Caco-2 (cell line): Measurements from ENCODE around the gene TMEM132A. TPM values are rescaled to one million over a fixed set of nuclear protein-coding genes. Genes with fewer than 3 reads are reported as not detected.

Source experiments
- BruUV-seq: library from RNA; stranded (reverse); fragments of 400-500 nt; replicated peaks from 2 replicates; lab custom pipeline; 2021; lab: Mats Ljungman, UMichigan
- CTCF ChIA-PET: fragments of 300-600 bp; sonication (Branson Sonifier 250); formaldehyde crosslinking; loops from one replicate; lab custom pipeline; 2022; ENCODE audit warnings: antibody characterized with exemption; lab: Charles Lee
- POLR2A ChIA-PET: fragments of 300-600 bp; sonication (Branson Sonifier 250); formaldehyde crosslinking; loops from one replicate; lab custom pipeline; 2022; ENCODE audit warnings: antibody characterized with exemption; lab: Charles Lee
- DNase-seq, 2 experiments: peaks; one replicate each; pipeline versions ENCODE4 v3.0.0 to v3.0.0-alpha.2; 2020 to 2022
- H3K27me3 ChIP-seq: replicated peaks from 2 replicates; pipeline ENCODE4 v1.6.0; 2011; ENCODE audit warnings: low read length; ENCODE audit not compliant: control insufficient read depth, insufficient read depth
- H3K36me3 ChIP-seq: 2 replicates; pipeline ENCODE4 v1.5.1; 2011; ENCODE audit warnings: low read length; ENCODE audit not compliant: control insufficient read depth, insufficient read depth
- H3K4me1 ChIP-seq: fragments of 250-450 bp; sonication (Bioruptor Pico); 2 replicates; pipeline ENCODE4 v1.5.1; 2020; ENCODE audit warnings: mild to moderate bottlenecking
- H3K4me3 ChIP-seq: 2 replicates; pipeline ENCODE4 v1.5.1; 2011; ENCODE audit warnings: low read depth, mild to moderate bottlenecking, control low read depth, low read length
- H3K9me3 ChIP-seq: fragments of 250-450 bp; sonication (Bioruptor Pico); 2 replicates; pipeline ENCODE4 v1.5.1; 2020; ENCODE audit warnings: mild to moderate bottlenecking, moderate library complexity
- H3K27ac Mint-ChIP-seq: one replicate; pipeline ENCODE4 v1.8.0; 2022; ENCODE audit warnings: mixed read lengths; ENCODE audit not compliant: unreplicated experiment
- H3K27me3 Mint-ChIP-seq: one replicate; pipeline ENCODE4 v1.8.0; 2022; ENCODE audit warnings: mixed read lengths; ENCODE audit not compliant: insufficient read depth, unreplicated experiment
- H3K36me3 Mint-ChIP-seq: one replicate; pipeline ENCODE4 v1.8.0; 2022; ENCODE audit warnings: mild to moderate bottlenecking, mixed read lengths; ENCODE audit not compliant: insufficient read depth, unreplicated experiment
- H3K4me1 Mint-ChIP-seq: one replicate; pipeline ENCODE4 v1.8.0; 2022; ENCODE audit warnings: low read depth, mixed read lengths; ENCODE audit not compliant: unreplicated experiment
- H3K4me3 Mint-ChIP-seq: one replicate; pipeline ENCODE4 v1.8.0; 2022; ENCODE audit warnings: mild to moderate bottlenecking, moderate library complexity, mixed read lengths; ENCODE audit not compliant: unreplicated experiment
- H3K9me3 Mint-ChIP-seq: one replicate; pipeline ENCODE4 v1.8.0; 2022; ENCODE audit warnings: mixed read lengths; ENCODE audit not compliant: unreplicated experiment
- intact Hi-C: fragments of 100-400 bp; cut with micrococcal nuclease; formaldehyde crosslinking; loops from one replicate; pipeline ENCODE4 v1.10.0; 2022; ENCODE audit not compliant: unreplicated experiment
- total RNA-seq: library from RNA; stranded (reverse); gene quantifications from 2 replicates; pipeline ENCODE4 v1.2.3, GENCODE V29; 2022
- TF ChIP-seq, protein P1 (sequence below), 2 experiments: fragments of 200-600 bp in 1 of 2; IDR thresholded peaks; 1 replicate in 1 of 2; 2 replicates in 1 of 2; pipeline versions ENCODE4 v1.5.1 to v1.8.0; 2011 to 2022; ENCODE audit warnings: antibody characterized with exemption in 1 of 2, control low read depth in 1 of 2, inconsistent platforms in 1 of 2, low read depth in 1 of 2, low read length in 1 of 2, mild to moderate bottlenecking in 1 of 2, moderate library complexity in 1 of 2; ENCODE audit not compliant: insufficient read depth in 1 of 2, severe bottlenecking in 1 of 2, unreplicated experiment in 1 of 2

Gene TMEM132A
- total RNA-seq, 1 experiment from 2014 or later: 97.3 TPM

DNA sequence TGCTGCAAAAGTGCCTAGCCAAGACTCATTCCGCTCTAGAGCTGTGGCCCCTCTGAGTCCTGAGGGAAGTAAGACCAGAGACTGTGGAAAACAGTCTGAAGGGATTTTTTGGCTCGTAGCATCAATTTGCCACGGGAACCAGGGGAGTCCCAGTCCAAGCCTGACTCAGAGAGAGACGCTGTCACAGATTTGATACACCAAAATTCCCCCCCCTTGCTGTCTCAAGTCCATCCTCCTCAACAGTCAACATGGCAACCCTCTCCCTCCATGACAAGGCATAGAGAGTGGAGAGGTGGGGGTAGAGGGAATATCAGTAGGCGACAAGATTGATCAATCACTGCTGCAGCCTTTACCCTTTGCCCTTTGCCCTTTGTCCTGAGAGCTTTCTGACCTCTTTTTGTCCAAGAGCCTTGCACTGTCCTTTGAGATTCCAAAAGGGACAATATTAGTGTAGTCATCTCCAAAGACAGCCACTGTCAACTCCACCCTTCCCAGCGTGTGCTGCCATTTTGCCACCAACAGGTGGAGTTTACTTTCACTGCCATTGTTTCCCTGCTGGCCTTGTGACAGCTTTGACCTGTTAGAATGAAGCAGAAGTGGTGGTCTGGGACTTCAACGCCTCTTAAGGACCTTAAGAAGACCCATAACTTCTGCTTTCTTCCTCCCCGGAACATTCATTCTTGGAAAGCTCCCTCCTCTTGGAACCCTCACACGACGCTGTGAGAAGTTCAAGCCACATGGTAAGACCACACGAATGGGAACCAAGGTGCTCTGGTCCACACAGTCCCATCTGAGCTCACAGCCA is 20.4 kb downstream of the TMEM132A start:
- H3K27me3 Mint-ChIP-seq: no peaks in the 10 kb centered on the region
- no peak overlapping the region for H3K4me3 Mint-ChIP-seq
- BruUV-seq: no TSS peak
- TF ChIP-seq, protein P1, sequence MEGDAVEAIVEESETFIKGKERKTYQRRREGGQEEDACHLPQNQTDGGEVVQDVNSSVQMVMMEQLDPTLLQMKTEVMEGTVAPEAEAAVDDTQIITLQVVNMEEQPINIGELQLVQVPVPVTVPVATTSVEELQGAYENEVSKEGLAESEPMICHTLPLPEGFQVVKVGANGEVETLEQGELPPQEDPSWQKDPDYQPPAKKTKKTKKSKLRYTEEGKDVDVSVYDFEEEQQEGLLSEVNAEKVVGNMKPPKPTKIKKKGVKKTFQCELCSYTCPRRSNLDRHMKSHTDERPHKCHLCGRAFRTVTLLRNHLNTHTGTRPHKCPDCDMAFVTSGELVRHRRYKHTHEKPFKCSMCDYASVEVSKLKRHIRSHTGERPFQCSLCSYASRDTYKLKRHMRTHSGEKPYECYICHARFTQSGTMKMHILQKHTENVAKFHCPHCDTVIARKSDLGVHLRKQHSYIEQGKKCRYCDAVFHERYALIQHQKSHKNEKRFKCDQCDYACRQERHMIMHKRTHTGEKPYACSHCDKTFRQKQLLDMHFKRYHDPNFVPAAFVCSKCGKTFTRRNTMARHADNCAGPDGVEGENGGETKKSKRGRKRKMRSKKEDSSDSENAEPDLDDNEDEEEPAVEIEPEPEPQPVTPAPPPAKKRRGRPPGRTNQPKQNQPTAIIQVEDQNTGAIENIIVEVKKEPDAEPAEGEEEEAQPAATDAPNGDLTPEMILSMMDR (IDR thresholded peaks at IDR 0.05; ENCODE audit: insufficient read depth in 1 of 2, low read depth in 1 of 2, low read length in 1 of 2, severe bottlenecking in 1 of 2, unreplicated experiment in 1 of 2): no peak
- H3K4me3 ChIP-seq: no peak overlapping the region
- peaks cover 7% of the 10 kb centered on the region for H3K4me1 Mint-ChIP-seq
- H3K9me3 Mint-ChIP-seq: no peaks in the 10 kb centered on the region
- DNase-seq: no peak
- H3K36me3 Mint-ChIP-seq: peaks cover 8% of the 10 kb centered on the region
- H3K27ac Mint-ChIP-seq: no peak overlapping the region
- no peaks in the 10 kb centered on the region; the same call in none of the 2 replicates for H3K4me1 ChIP-seq
- intact Hi-C loops: no loop called here
- ChIA-PET CTCF (no interaction called here), POLR2A (no interaction called here)
- H3K9me3 ChIP-seq: no peaks in the 10 kb centered on the region
- H3K27me3 ChIP-seq: no peaks in the 10 kb centered on the region
- H3K36me3 ChIP-seq: no peaks in the 10 kb centered on the region

DNA sequence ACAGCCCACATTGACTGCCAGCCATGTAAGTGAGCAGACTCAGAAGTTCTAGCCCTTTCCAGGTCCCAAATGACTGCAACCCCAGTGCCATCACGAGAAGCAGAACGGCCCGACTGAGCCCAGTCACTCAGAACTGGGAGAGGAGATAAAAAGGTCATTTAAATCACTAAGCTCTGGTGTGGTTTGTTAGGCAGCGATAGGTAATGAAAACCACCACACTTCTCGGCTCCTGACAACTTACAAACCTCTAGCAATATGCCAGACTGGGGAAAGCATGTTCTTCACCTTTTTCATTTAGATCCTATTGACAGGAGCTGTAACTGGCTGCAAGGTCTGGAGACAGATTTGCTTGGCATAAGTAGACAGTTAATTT is 21.0 kb downstream of the TMEM132A start:
- BruUV-seq: no TSS peak
- POLR2A ChIA-PET: interaction anchor here (1.1 kb wide), 1 partner anchor 14 kb away, joined by 3 read pairs; no protein-coding TSS in a partner anchor
- Histone ChIP-seq H3K27me3 (no peaks in the 10 kb centered on the region), H3K36me3 (no peaks in the 10 kb centered on the region), H3K9me3 (no peaks in the 10 kb centered on the region), H3K4me3 (no peak overlapping the region), H3K4me1 (no peaks in the 10 kb centered on the region; the same call in 1 of the 2 replicates)
- intact Hi-C loops: no loop called here
- TF ChIP-seq, protein P1 (IDR thresholded peaks at IDR 0.05; ENCODE audit: insufficient read depth in 1 of 2, low read depth in 1 of 2, low read length in 1 of 2, severe bottlenecking in 1 of 2, unreplicated experiment in 1 of 2): no peak
- no peak for DNase-seq
- H3K4me3 Mint-ChIP-seq: no peak overlapping the region
- no peak overlapping the region for H3K27ac Mint-ChIP-seq
- no peaks in the 10 kb centered on the region for H3K9me3 Mint-ChIP-seq
- peaks cover under 1% of the 10 kb centered on the region for H3K4me1 Mint-ChIP-seq
- peaks cover 2% of the 10 kb centered on the region for H3K36me3 Mint-ChIP-seq
- H3K27me3 Mint-ChIP-seq: no peaks in the 10 kb centered on the region
- CTCF ChIA-PET: no interaction called here

DNA sequence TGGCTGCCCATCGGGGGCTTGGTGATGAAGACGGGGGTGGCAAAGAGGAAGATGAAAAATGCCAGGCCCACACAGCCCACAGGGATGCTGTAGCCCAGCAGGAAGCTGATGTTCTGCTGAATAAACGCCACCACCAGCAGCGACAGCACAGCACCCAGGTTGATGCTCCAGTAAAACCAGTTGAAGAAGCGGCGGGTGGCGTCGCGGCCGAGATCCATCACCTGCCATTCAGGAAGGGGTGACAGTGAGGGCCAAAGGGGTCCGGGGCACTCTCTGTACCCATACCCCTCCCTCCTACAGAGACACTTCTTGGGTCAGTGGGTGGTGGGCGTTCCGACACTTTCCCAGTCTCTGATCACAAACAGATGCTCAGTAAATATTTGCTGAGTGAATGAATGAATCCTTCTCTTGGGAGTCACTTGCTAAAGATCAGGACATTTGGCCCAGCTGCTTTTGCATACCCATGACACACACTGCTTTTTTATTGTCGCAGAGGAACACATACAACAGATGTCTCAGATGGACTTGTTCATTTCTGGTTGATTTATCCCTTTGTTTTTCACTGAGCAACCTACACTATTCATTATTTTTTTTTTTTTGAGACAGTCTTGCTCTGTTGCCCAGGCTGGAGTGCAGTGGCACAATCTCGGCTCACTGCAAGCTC is 22.5 kb downstream of the TMEM132A start:
- Mint-ChIP-seq H3K4me3 (no peak overlapping the region), H3K27ac (no peak overlapping the region), H3K36me3 (no peaks in the 10 kb centered on the region), H3K4me1 (no peaks in the 10 kb centered on the region), H3K9me3 (no peaks in the 10 kb centered on the region), H3K27me3 (no peaks in the 10 kb centered on the region)
- ChIA-PET POLR2A (interaction anchor here (1.1 kb wide), 1 partner anchor 15 kb away, joined by 3 read pairs; no protein-coding TSS in a partner anchor), CTCF (interaction anchor here (0.6 to 0.8 kb wide), 2 partner anchors 207 to 239 kb away, joined by 3 to 6 read pairs; no protein-coding TSS in a partner anchor)
- H3K27me3 ChIP-seq: no peaks in the 10 kb centered on the region
- intact Hi-C loops: no loop called here
- no peaks in the 10 kb centered on the region for H3K9me3 ChIP-seq
- TF ChIP-seq, protein P1 (IDR thresholded peaks at IDR 0.05; ENCODE audit: insufficient read depth in 1 of 2, low read depth in 1 of 2, low read length in 1 of 2, severe bottlenecking in 1 of 2, unreplicated experiment in 1 of 2): no peak
- BruUV-seq: no TSS peak
- no peak for DNase-seq
- H3K4me1 ChIP-seq: no peaks in the 10 kb centered on the region; the same call in 1 of the 2 replicates
- H3K36me3 ChIP-seq: no peaks in the 10 kb centered on the region
- no peak overlapping the region for H3K4me3 ChIP-seq
